Naive thymus-derived CD4-positive, alpha-beta T cell (primary cell): ENCODE measurements around the gene LSM4. TPM values are rescaled to one million over a fixed set of nuclear protein-coding genes. Genes with fewer than 3 reads are reported as not detected.
A peak's percentile ranks its signal among the peaks of the same experiment; 100 is the strongest.

Experiments
- ATAC-seq: fragments of 150-1000 bp; cut with Tn5 transposase; 2 replicates; pipeline ENCODE4 v1.10.0; 2021; ENCODE audit warnings: mild to moderate bottlenecking, moderate library complexity
- CTCF ChIA-PET: fragments of 350-600 bp; sonication (Branson Sonifier 250); formaldehyde crosslinking; loops from one replicate; lab custom pipeline; 2021; ENCODE audit warnings: antibody characterized with exemption; lab: Charles Lee
- POLR2A ChIA-PET: fragments of 350-600 bp; sonication (Branson Sonifier 250); formaldehyde crosslinking; loops from one replicate; lab custom pipeline; 2021; ENCODE audit warnings: antibody characterized with exemption, inconsistent platforms; lab: Charles Lee
- DNase-seq, 9 donors: peaks; one replicate each; pipeline versions ENCODE4 v3.0.0 to v3.0.0-alpha.2; 2020 to 2022; ENCODE audit warnings: mixed read lengths in 1 of 9
- H3K27ac ChIP-seq: one replicate; pipeline ENCODE4 v1.7.0; 2013; ENCODE audit warnings: mild to moderate bottlenecking, low read depth, low read length, moderate library complexity
- H3K27me3 ChIP-seq, 2 donors: one replicate each; pipeline ENCODE4 v1.7.0; 2013; ENCODE audit warnings: low read length in 2 of 2, mild to moderate bottlenecking in 2 of 2, moderate library complexity in 2 of 2; ENCODE audit not compliant: control insufficient read depth in 2 of 2, insufficient read depth in 2 of 2
- H3K36me3 ChIP-seq, 3 experiments: 1 replicate in 2 of 3; 2 replicates in 1 of 3; pipeline ENCODE4 v1.7.0; 2013; ENCODE audit warnings: low read length in 3 of 3, mild to moderate bottlenecking in 3 of 3, moderate library complexity in 1 of 3; ENCODE audit not compliant: insufficient read depth in 3 of 3, control insufficient read depth in 2 of 3
- H3K4me1 ChIP-seq, 2 donors: one replicate each; pipeline ENCODE4 v1.7.0; 2013; ENCODE audit warnings: low read length in 2 of 2, mild to moderate bottlenecking in 2 of 2, moderate library complexity in 1 of 2; ENCODE audit not compliant: control insufficient read depth in 2 of 2, insufficient read depth in 2 of 2
- H3K4me3 ChIP-seq: 2 replicates; pipeline ENCODE4 v1.7.0; 2013; ENCODE audit warnings: mild to moderate bottlenecking, low read length
- H3K9me3 ChIP-seq, 3 experiments: 1 replicate in 2 of 3; 2 replicates in 1 of 3; pipeline ENCODE4 v1.7.0; 2013; ENCODE audit warnings: low read length in 3 of 3; ENCODE audit not compliant: control insufficient read depth in 2 of 3
- H3K27ac Mint-ChIP-seq, 9 donors: one replicate each; pipeline ENCODE4 v1.8.0; 2020 to 2022; ENCODE audit warnings: mixed read lengths in 9 of 9, mild to moderate bottlenecking in 8 of 9, moderate library complexity in 5 of 9, inconsistent platforms in 2 of 9
- H3K27me3 Mint-ChIP-seq, 5 donors: one replicate each; pipeline ENCODE4 v1.8.0; 2021 to 2022; ENCODE audit warnings: mixed read lengths in 5 of 5, mild to moderate bottlenecking in 1 of 5
- H3K36me3 Mint-ChIP-seq, 5 donors: one replicate each; pipeline ENCODE4 v1.8.0; 2020 to 2022; ENCODE audit warnings: mixed read lengths in 5 of 5, mild to moderate bottlenecking in 3 of 5, inconsistent platforms in 1 of 5
- H3K4me1 Mint-ChIP-seq, 7 donors: one replicate each; pipeline ENCODE4 v1.8.0; 2020 to 2022; ENCODE audit warnings: mixed read lengths in 7 of 7, mild to moderate bottlenecking in 3 of 7, inconsistent platforms in 1 of 7
- H3K4me3 Mint-ChIP-seq, 10 donors: one replicate each; pipeline ENCODE4 v1.8.0; 2020 to 2022; ENCODE audit warnings: mild to moderate bottlenecking in 10 of 10, mixed read lengths in 10 of 10, moderate library complexity in 6 of 10, inconsistent platforms in 2 of 10
- H3K9me3 Mint-ChIP-seq, 11 donors: one replicate each; pipeline ENCODE4 v1.8.0; 2020 to 2022; ENCODE audit warnings: mixed read lengths in 11 of 11, mild to moderate bottlenecking in 4 of 11, inconsistent platforms in 1 of 11, moderate library complexity in 1 of 11
- intact Hi-C, 2 donors: fragments of 100-400 bp; cut with micrococcal nuclease; formaldehyde crosslinking; loops; one replicate each; pipeline ENCODE4 v1.15.1; 2023
- microRNA-seq: library from miRNA; unstranded; fragments of <30 nt; microRNA quantifications from one replicate; pipeline ENCODE4 v1.2.0, GENCODE V29; 2022; ENCODE audit warnings: borderline microRNAs expressed
- polyA plus RNA-seq, 2 donors: library from polyadenylated mRNA; unstranded; fragments of 300-500 nt; fragmentation: Illumina TruSeq; gene quantifications; one replicate each; pipeline ENCODE4 v1.2.3, GENCODE V29; 2021
- total RNA-seq, 6 experiments: library from RNA in 5 of 6; stranded (reverse) in 5 of 6; gene quantifications; 1 replicate in 5 of 6; 2 replicates in 1 of 6; pipeline ENCODE4 v1.2.3 and lab custom pipeline; 2021 to 2026

Gene LSM4
- total and polyA plus RNA-seq, 7 experiments from 2014 or later = 45.3 to 163 (median 67.5) TPM

DNA sequence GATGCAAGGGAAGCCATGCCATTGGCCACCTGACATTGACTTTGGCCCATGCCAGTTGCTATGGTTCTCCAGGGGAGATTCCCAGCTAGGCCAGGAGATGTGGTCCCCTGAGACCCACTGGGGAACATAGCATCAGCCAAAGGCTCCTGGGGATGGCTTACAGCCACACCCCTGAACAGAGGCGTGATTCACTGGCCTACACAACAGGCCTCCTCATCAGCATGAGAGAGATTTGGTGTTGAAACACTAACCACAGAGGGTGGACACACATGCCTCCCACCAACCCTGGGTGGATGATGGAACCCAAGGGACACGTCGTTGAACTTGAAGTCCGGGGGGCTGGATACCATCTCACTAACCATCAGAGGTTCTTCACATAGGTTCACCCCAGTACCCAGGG is 63.0 kb downstream of the LSM4 start:
- H3K27me3 Mint-ChIP-seq = peaks cover 0 to 7% (median 5%) of the 10 kb centered on the region in 5 donors
- DNase-seq (no peak), ATAC-seq (peak; percentile 11)
- intact Hi-C loops = no loop called here
- H3K9me3 Mint-ChIP-seq = peaks cover 0 to under 1% (median 0%) of the 10 kb centered on the region in 11 donors
- POLR2A ChIA-PET = interaction anchor here (1.1 kb wide), 1 partner anchor 19 kb away, joined by 3 read pairs; no protein-coding TSS in a partner anchor
- H3K9me3 ChIP-seq = no peaks in the 10 kb centered on the region
- H3K4me1 ChIP-seq = no peaks in the 10 kb centered on the region
- peaks cover 0 to 3% (median 0%) of the 10 kb centered on the region in 5 donors for H3K36me3 Mint-ChIP-seq
- H3K4me1 Mint-ChIP-seq = peaks cover 0 to 10% (median 0%) of the 10 kb centered on the region in 7 donors
- H3K27me3 ChIP-seq = no peaks in the 10 kb centered on the region
- H3K36me3 ChIP-seq = peaks cover 0 to 8% (median 0%) of the 10 kb centered on the region in 3 experiments
- no peak overlapping the region for H3K27ac Mint-ChIP-seq
- CTCF ChIA-PET = interaction anchor here (1.1 to 3.9 kb wide), 2 partner anchors 8 to 88 kb away, joined by 4 to 15 read pairs; no protein-coding TSS in a partner anchor
- H3K27ac ChIP-seq = no peak overlapping the region
- H3K4me3 Mint-ChIP-seq = no peak overlapping the region
- H3K4me3 ChIP-seq = no peak overlapping the region

- Mint-ChIP-seq H3K4me1 (peaks cover 0 to 10% (median 2%) of the 10 kb centered on the region in 7 donors), H3K36me3 (no peaks in the 10 kb centered on the region), H3K9me3 (no peaks in the 10 kb centered on the region), H3K27ac (no peak overlapping the region), H3K27me3 (peaks cover 12 to 23% (median 22%) of the 10 kb centered on the region in 5 donors), H3K4me3 (no peak overlapping the region)
- no peak for DNase-seq
- ATAC-seq = no peak
- Histone ChIP-seq H3K27ac (no peak overlapping the region), H3K27me3 (no peaks in the 10 kb centered on the region), H3K4me1 (no peaks in the 10 kb centered on the region), H3K9me3 (no peaks in the 10 kb centered on the region), H3K4me3 (no peak overlapping the region), H3K36me3 (no peaks in the 10 kb centered on the region)
- intact Hi-C loops = no loop called here
- ChIA-PET CTCF (interaction anchor here (0.5 to 0.8 kb wide), 2 partner anchors 18 to 197 kb away, joined by 3 read pairs; no protein-coding TSS in a partner anchor), POLR2A (no interaction called here)
These were observed 65.1 kb downstream of the LSM4 start for GRCh38 chr19:18257503-18258470.

Small RNA genes lying within 50 kb of the gene (microRNA-seq; reads per million reads assigned to microRNA genes)
- gene MIR3188 = not detected

Other genes with a start within 250 kb of the LSM4 start
- 100 to 1,000 TPM in 1 of 5 experiments, 10 to 100 TPM in 4; 17.7 to 110 (median 25.0) TPM for gene IL12RB1, start 236.1 kb downstream of the LSM4 start, total RNA-seq
- 10 to 100 TPM; 17.6 to 24.1 TPM for gene IL12RB1, start 236.1 kb downstream of the LSM4 start, polyA plus RNA-seq
- 10 to 100 TPM; 36.0 to 58.7 (median 50.6) TPM for gene MAST3, start 225.3 kb downstream of the LSM4 start, total RNA-seq
- gene MAST3, start 225.3 kb downstream of the LSM4 start, polyA plus RNA-seq = 10 to 100 TPM; 10.2 to 20.3 TPM
- 10 to 100 TPM; 12.3 to 24.6 (median 16.4) TPM for gene PIK3R2, start 169.9 kb downstream of the LSM4 start, total RNA-seq
- gene PIK3R2, start 169.9 kb downstream of the LSM4 start, polyA plus RNA-seq = 1 to 10 TPM; 2.2 to 5.1 TPM
- 100 to 1,000 TPM in 2 of 5 experiments, 10 to 100 TPM in 3; 51.3 to 514 (median 59.5) TPM for gene IFI30, start 149.3 kb downstream of the LSM4 start, total RNA-seq
- 1 to 10 TPM; 6.7 to 7.6 TPM for gene IFI30, start 149.3 kb downstream of the LSM4 start, polyA plus RNA-seq
- 1 to 10 TPM; 4.8 to 9.4 (median 6.7) TPM for gene MPV17L2, start 129.9 kb downstream of the LSM4 start, total RNA-seq
- 10 to 100 TPM in 1 of 2 donors, 1 to 10 TPM in 1; 7.0 to 15.5 TPM for gene MPV17L2, start 129.9 kb downstream of the LSM4 start, polyA plus RNA-seq
- gene RAB3A, start 119.0 kb downstream of the LSM4 start, total RNA-seq = 10 to 100 TPM in 2 of 5 experiments, 1 to 10 TPM in 3; 5.7 to 16.7 (median 8.8) TPM
- gene RAB3A, start 119.0 kb downstream of the LSM4 start, polyA plus RNA-seq = 1 to 10 TPM; 1.9 to 3.3 TPM
- gene PDE4C, start 96.6 kb downstream of the LSM4 start, total RNA-seq = not detected
- gene PDE4C, start 96.6 kb downstream of the LSM4 start, polyA plus RNA-seq = not detected
- 10 to 100 TPM in 2 of 5 experiments, 1 to 10 TPM in 3; 4.7 to 28.3 (median 9.1) TPM for gene IQCN, start 48.6 kb downstream of the LSM4 start, total RNA-seq
- under 1 TPM; 0.19 to 0.24 TPM for gene IQCN, start 48.6 kb downstream of the LSM4 start, polyA plus RNA-seq
- gene JUND, start 41.5 kb downstream of the LSM4 start, total RNA-seq = 1,000 to 10,000 TPM in 2 of 5 experiments, 100 to 1,000 TPM in 3; 196 to 1,360 (median 279) TPM
- 10 to 100 TPM; 29.0 to 67.3 TPM for gene JUND, start 41.5 kb downstream of the LSM4 start, polyA plus RNA-seq
- 10 to 100 TPM; 26.6 to 57.1 (median 43.8) TPM for gene PGPEP1, start 17.5 kb upstream of the LSM4 start, total RNA-seq
- gene PGPEP1, start 17.5 kb upstream of the LSM4 start, polyA plus RNA-seq = 10 to 100 TPM in 1 of 2 donors, 1 to 10 TPM in 1; 9.4 to 11.1 TPM
- gene GDF15, start 63.1 kb upstream of the LSM4 start, total RNA-seq = under 1 TPM in 4 of 5 experiments, not detected in 1; 0.32 to 0.73 (median 0.58) TPM
- not detected for gene GDF15, start 63.1 kb upstream of the LSM4 start, polyA plus RNA-seq
- gene LRRC25, start 74.5 kb upstream of the LSM4 start, total RNA-seq = 10 to 100 TPM in 1 of 5 experiments, 1 to 10 TPM in 2, under 1 TPM in 2; 0.15 to 68.6 (median 1.2) TPM
- under 1 TPM; 0.20 to 0.44 TPM for gene LRRC25, start 74.5 kb upstream of the LSM4 start, polyA plus RNA-seq
- 100 to 1,000 TPM in 1 of 5 experiments, 10 to 100 TPM in 4; 27.0 to 185 (median 40.7) TPM for gene SSBP4, start 96.3 kb upstream of the LSM4 start, total RNA-seq
- 10 to 100 TPM; 33.5 to 42.8 TPM for gene SSBP4, start 96.3 kb upstream of the LSM4 start, polyA plus RNA-seq
- 10 to 100 TPM in 4 of 5 experiments, 1 to 10 TPM in 1; 9.5 to 42.5 (median 42.0) TPM for gene ISYNA1, start 115.1 kb upstream of the LSM4 start, total RNA-seq
- gene ISYNA1, start 115.1 kb upstream of the LSM4 start, polyA plus RNA-seq = 10 to 100 TPM; 21.9 to 29.0 TPM
- gene ELL, start 199.0 kb upstream of the LSM4 start, total RNA-seq = 10 to 100 TPM; 18.9 to 70.4 (median 25.0) TPM
- 10 to 100 TPM in 1 of 2 donors, 1 to 10 TPM in 1; 8.9 to 12.6 TPM for gene ELL, start 199.0 kb upstream of the LSM4 start, polyA plus RNA-seq
- gene FKBP8, start 220.5 kb upstream of the LSM4 start, total RNA-seq = 100 to 1,000 TPM; 137 to 241 (median 221) TPM
- 100 to 1,000 TPM in 1 of 2 donors, 10 to 100 TPM in 1; 96.9 to 155 TPM for gene FKBP8, start 220.5 kb upstream of the LSM4 start, polyA plus RNA-seq
- 100 to 1,000 TPM in 2 of 5 experiments, 10 to 100 TPM in 3; 74.7 to 108 (median 99.9) TPM for gene KXD1, start 234.8 kb upstream of the LSM4 start, total RNA-seq
- gene KXD1, start 234.8 kb upstream of the LSM4 start, polyA plus RNA-seq = 10 to 100 TPM; 70.3 to 78.5 TPM
- 1,000 to 10,000 TPM; 1,563 to 2,429 (median 2,196) TPM for gene UBA52, start 248.8 kb upstream of the LSM4 start, total RNA-seq
- 1,000 to 10,000 TPM; 2,042 to 2,197 TPM for gene UBA52, start 248.8 kb upstream of the LSM4 start, polyA plus RNA-seq